SK-N-MC (cell line): ENCODE measurements around the gene CD2BP2.
A peak's percentile ranks its signal among the peaks of the same experiment; 100 is the strongest.

Experiments
- DNase-seq: peaks from one replicate; pipeline ENCODE4 v3.0.0-alpha.2; 2011; ENCODE audit warnings: low read depth, low spot score
- H3K27ac ChIP-seq: fragments of 200-600 bp; sonication (generic); 2 replicates; pipeline ENCODE4 v1.5.1; 2016; ENCODE audit warnings: mixed run types
- H3K36me3 ChIP-seq: fragments of 200-600 bp; sonication (generic); 2 replicates; pipeline ENCODE4 v1.6.1; 2017; ENCODE audit warnings: antibody characterized with exemption, low read length, mixed read lengths; ENCODE audit not compliant: insufficient read depth
- H3K4me3 ChIP-seq: fragments of 200-600 bp; sonication (generic); 2 replicates; pipeline ENCODE4 v1.5.1; 2016
- H3K9ac ChIP-seq: fragments of 200-600 bp; sonication (generic); 2 replicates; pipeline ENCODE4 v1.8.0; 2017; ENCODE audit warnings: mixed run types, mixed read lengths; ENCODE audit not compliant: insufficient read length
- H3K9me3 ChIP-seq: fragments of 200-600 bp; sonication (generic); 2 replicates; pipeline ENCODE4 v1.6.1; 2017; ENCODE audit warnings: low read depth, mild to moderate bottlenecking, antibody characterized with exemption, low read length, moderate library complexity, mixed read lengths
- EZH2 ChIP-seq: fragments of 200-600 bp; sonication (generic); IDR thresholded peaks from one replicate; pipeline ENCODE4 v1.6.1; 2017; ENCODE audit warnings: antibody characterized with exemption
- FOXP2 ChIP-seq: optimal IDR thresholded peaks from 2 replicates; pipeline ENCODE3; 2011; ENCODE audit warnings: mild to moderate bottlenecking, moderate library complexity; ENCODE audit not compliant: insufficient read depth; ENCODE audit errors: extremely low read length, control extremely low read depth
- POLR2AphosphoS5 ChIP-seq: IDR thresholded peaks from 2 replicates; pipeline ENCODE4 v1.6.1; 2012; ENCODE audit warnings: mild to moderate bottlenecking, low read depth, low read length, borderline replicate concordance

Gene CD2BP2

DNA sequence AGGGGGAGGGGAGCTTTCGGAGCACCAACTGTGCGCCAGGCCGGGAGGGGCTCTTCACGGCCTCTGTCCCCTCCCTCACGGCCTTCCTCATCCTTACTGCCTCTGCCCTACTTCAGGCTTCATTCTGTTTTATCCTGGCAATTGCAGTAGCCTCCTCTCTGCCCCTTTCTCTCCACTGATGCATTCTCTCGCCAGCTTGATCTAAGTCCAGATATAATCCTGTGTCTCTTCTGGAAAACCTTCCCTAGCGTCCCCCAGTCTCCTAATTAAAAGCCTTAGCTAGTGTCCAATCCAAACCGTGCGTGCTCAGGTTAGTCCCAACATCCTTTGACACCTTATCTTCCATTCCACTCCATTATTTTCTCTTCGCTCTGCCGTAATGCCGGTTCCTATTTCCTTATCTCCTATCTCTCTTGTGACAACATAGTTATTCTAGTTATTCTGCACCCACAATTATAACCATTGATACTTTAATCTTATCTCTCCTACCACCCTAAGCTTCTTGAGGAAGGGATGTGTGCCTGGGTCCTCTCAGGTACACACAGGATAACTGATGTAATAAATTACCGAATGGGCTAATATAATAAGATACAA, 41.0 kb upstream of the CD2BP2 start:
- Histone ChIP-seq H3K27ac (peak overlapping the region; percentile 52), H3K9ac (peak overlapping the region; percentile 95), H3K4me3 (peak overlapping the region; percentile 93), H3K36me3 (peaks cover 7% of the 10 kb centered on the region; the same call in 1 of the 2 replicates), H3K9me3 (no peaks in the 10 kb centered on the region)
- TF ChIP-seq EZH2: no peak
- TF ChIP-seq POLR2AphosphoS5: no peak
- TF ChIP-seq FOXP2: no peak
- DNase-seq: no peak

DNA sequence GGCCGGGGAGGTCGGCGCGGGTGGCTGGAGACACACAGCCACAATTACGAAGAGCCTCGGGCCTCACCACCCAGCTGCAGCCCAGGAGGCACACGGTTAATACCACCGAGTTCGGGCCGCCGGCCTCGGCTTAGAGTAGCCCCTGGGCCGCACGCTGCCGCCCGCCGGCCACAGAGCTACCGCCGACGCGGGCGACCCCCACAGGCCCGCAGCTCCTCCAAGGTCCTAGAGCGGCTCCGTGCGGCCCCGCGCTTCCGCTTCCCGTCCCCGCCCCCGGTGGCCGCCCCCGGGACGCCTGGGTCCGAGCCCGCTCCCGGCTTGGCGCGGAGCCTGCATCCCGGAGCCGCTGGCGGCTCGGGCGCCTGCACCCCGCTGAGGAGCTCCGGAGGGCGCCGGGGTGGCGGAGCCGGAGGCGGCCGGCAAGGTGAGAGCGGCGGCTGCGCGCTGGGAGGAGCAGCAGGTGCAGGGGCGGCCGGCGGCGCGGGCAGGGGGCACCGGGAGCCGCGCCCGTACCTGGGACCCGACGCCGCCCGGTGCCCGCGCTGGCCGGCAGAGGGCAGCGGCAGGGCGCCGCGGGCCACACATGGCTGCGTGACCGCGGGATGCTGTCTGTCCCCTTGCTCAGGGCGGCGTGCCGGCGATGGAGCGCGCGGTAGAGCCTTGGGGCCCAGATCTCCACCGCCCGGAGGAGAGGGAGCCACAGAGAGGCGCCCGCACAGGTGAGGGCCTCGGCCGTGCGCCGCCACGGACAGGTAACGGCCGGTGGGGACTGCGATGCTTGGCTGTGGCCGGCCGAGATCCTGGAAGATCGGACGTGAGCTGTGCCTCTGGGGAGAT, 40.3 kb upstream of the CD2BP2 start, which contains the start of gene ZNF48:
TSS of gene ZNF48 (plus strand) at position 266 of the 837 bp plus-strand sequence. CDS start at position 641, 375 bp downstream.
- no peak for TF ChIP-seq FOXP2
- TF ChIP-seq POLR2AphosphoS5: no peak
- TF ChIP-seq EZH2: no peak
- DNase-seq: no peak
- Histone ChIP-seq H3K27ac (peak within 1 kb of the TSS; percentile 91), H3K9ac (peak within 1 kb of the TSS; percentile 95), H3K9me3 (no peaks in the 10 kb centered on the region), H3K36me3 (peaks cover 7% of the 10 kb centered on the region; the same call in 1 of the 2 replicates), H3K4me3 (peak within 1 kb of the TSS; percentile 93)

DNA sequence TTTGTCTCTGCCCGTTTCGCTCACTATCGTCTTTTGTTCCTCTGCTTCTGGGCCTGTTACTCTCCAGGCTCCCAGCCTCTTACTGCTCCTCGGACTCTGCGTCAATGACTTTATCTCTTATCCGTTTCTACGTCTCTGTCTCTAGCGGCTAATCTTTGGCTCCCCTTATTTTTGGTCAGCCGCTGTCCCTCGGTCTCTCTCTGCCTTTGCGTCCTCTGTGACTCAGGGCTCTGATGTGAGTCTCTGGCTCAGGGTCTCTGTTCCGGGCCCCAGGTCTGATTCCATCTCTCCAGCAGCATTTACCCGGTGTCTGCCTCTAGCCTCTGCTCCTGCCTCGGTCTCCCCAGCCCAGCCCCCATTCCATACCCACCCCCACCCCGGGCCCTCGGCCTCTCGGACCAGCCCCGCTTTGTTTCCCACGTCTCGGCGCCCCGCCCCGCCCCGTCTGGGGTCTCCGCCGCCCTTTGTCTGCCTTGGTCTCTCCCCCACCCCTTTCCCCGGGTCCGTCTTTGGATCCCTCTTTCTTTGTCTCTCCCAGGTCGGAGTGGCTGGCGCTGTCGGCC, 39.6 kb upstream of the CD2BP2 start:
- Histone ChIP-seq H3K27ac (peak overlapping the region; percentile 91), H3K9me3 (no peaks in the 10 kb centered on the region), H3K4me3 (peak overlapping the region; percentile 93), H3K36me3 (peaks cover 7% of the 10 kb centered on the region; the same call in 1 of the 2 replicates), H3K9ac (peak overlapping the region; percentile 95)
- no peak for DNase-seq
- TF ChIP-seq POLR2AphosphoS5: no peak
- no peak for TF ChIP-seq EZH2
- no peak for TF ChIP-seq FOXP2

DNA sequence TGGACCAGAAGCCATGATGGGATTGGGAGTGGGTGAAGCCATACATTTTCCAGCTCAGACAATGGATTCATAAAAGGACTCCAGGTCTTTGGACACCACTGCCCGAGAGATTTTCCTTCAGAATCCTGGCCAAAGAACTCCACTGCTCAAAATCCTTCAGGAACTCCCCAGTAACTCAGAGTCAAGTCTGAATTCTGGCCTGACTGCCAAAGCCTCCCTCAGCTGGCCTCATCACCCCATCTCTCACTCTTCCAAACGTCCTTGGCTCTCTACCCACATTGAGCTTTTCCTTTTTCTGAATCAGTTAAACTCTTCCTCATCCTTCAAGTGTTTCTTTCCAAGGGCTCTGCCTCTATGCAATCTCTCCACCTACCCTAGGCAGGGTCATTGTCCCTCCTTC, 28.4 kb upstream of the CD2BP2 start:
- TF ChIP-seq EZH2 (no peak), POLR2AphosphoS5 (no peak), FOXP2 (no peak)
- no peak for DNase-seq
- H3K27ac ChIP-seq: no peak overlapping the region
- no peak overlapping the region for H3K4me3 ChIP-seq
- no peak overlapping the region for H3K9ac ChIP-seq
- H3K36me3 ChIP-seq: no peaks in the 10 kb centered on the region
- H3K9me3 ChIP-seq: no peaks in the 10 kb centered on the region

DNA sequence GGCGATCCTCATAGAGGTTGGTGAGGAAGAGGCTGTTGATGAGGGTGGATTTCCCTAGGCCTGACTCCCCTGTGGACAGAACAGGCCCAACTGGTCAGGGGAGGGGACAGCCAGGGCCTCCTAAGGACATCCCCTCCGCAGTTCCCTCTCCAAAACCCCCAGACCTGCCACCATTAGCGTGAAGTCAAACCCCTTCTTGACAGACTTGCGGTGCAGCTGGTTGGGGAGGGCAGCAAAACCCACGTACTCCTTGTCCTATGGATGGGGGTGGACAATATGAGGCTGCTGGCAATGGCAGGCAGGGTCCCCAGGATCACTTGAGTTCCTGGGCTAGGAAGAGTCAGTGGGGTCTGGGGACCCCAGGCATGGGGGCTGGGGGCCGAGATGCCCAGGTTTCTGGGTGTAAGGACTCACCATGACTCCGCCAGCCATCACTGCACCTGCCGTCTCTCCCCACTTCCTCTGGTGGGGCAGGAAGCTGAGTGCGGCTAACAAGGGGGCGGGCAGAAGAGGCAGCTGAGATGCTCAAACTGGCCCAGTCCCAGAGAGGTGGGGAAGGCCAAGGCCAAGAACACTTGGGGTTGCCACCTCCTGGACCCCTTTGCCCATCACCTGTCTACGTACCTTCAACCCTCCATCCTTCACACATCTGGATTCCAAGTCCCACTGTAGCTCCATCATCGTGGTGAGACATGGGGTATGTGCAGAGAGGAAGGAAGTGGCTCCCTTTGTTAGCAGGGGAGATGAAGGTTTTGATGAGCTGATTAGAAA, 27.2 kb upstream of the CD2BP2 start, which contains the start of gene SEPTIN1:
TSS of gene SEPTIN1 (minus strand) at position 451 of the 771 bp plus-strand sequence. CDS start at position 432, 19 bp downstream.
- Histone ChIP-seq H3K4me3 (no peak within 1 kb of the TSS), H3K27ac (no peak within 1 kb of the TSS), H3K9ac (no peak within 1 kb of the TSS), H3K9me3 (no peaks in the 10 kb centered on the region), H3K36me3 (no peaks in the 10 kb centered on the region)
- no peak for TF ChIP-seq EZH2
- no peak for TF ChIP-seq FOXP2
- no peak for TF ChIP-seq POLR2AphosphoS5
- no peak for DNase-seq

DNA sequence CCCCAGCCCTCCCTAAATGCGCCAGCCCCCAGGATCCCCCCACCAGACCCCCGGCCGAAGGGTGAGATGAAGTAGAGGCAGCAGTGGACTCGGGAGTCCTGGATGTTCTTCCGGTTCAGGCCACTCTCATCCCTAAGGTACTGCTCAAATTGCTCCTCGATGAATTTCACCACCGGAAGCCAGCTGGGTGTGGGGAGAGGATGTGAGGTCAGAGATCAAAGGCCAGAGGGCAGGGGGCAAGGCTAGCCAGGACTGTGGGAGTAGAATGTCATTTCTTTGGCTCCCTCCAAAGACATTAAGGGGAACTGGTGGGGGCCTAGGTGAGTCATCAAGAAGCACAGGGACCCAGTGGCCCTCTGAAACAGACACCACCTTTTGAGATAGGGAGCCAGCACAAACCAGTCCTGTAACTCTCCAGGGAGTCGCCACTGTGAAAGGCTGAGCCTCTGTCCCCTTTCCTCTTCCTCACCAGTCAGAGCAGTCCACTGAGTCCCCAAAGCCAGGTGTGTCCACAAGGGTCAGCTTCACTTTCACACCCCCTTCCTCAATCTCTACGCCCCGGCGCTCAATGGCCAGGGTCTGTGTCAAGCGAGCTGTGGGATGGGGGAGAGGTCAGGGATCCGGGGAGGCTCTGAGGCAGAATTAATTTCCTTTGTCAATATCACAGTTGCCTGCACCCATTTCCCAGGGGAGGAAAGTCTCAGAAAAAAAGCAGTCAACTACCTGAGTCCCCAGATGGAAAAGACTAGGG, 26.4 kb upstream of the CD2BP2 start:
- DNase-seq: no peak
- no peaks in the 10 kb centered on the region for H3K9me3 ChIP-seq
- TF ChIP-seq FOXP2: no peak
- no peak for TF ChIP-seq EZH2
- TF ChIP-seq POLR2AphosphoS5: no peak
- H3K4me3 ChIP-seq: no peak overlapping the region
- H3K27ac ChIP-seq: no peak overlapping the region
- no peak overlapping the region for H3K9ac ChIP-seq
- H3K36me3 ChIP-seq: no peaks in the 10 kb centered on the region

GRCh38 chr16:30380803-30381208, 25.7 kb upstream of the CD2BP2 start:
- H3K27ac ChIP-seq: no peak overlapping the region
- no peaks in the 10 kb centered on the region for H3K9me3 ChIP-seq
- DNase-seq: no peak
- H3K4me3 ChIP-seq: no peak overlapping the region
- TF ChIP-seq FOXP2 (no peak), POLR2AphosphoS5 (no peak), EZH2 (no peak)
- H3K36me3 ChIP-seq: no peaks in the 10 kb centered on the region
- no peak overlapping the region for H3K9ac ChIP-seq
